GM12801 (cell line): ENCODE results near the gene ARHGEF38.

Experiments used
- TF ChIP-seq, protein P1 (sequence below): IDR thresholded peaks from one replicate; pipeline ENCODE4 v1.5.1; 2011; ENCODE audit warnings: control low read depth; ENCODE audit not compliant: insufficient read length; ENCODE audit errors: extremely low read depth

Gene ARHGEF38

DNA sequence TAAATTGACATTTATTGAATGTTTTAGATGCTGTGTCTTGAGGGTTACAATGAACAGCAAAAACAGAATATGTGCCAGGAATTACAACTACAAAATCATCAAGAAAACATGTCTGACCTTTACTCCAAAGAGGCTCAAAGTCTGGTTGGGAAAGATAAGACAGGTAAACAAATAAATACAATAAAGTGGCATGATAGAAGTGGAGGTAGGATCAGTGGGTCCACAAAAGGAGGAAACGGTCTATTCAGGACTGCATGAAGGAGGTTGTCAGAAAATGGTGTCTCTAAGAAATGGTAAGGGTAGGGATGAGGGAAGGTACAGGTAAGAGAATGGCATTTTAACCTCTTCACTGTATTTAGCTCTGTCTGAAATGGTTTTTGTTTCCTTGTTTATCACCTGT, 3.8 kb downstream of the ARHGEF38 start:
- TF ChIP-seq, protein P1, sequence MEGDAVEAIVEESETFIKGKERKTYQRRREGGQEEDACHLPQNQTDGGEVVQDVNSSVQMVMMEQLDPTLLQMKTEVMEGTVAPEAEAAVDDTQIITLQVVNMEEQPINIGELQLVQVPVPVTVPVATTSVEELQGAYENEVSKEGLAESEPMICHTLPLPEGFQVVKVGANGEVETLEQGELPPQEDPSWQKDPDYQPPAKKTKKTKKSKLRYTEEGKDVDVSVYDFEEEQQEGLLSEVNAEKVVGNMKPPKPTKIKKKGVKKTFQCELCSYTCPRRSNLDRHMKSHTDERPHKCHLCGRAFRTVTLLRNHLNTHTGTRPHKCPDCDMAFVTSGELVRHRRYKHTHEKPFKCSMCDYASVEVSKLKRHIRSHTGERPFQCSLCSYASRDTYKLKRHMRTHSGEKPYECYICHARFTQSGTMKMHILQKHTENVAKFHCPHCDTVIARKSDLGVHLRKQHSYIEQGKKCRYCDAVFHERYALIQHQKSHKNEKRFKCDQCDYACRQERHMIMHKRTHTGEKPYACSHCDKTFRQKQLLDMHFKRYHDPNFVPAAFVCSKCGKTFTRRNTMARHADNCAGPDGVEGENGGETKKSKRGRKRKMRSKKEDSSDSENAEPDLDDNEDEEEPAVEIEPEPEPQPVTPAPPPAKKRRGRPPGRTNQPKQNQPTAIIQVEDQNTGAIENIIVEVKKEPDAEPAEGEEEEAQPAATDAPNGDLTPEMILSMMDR, result no peak

DNA sequence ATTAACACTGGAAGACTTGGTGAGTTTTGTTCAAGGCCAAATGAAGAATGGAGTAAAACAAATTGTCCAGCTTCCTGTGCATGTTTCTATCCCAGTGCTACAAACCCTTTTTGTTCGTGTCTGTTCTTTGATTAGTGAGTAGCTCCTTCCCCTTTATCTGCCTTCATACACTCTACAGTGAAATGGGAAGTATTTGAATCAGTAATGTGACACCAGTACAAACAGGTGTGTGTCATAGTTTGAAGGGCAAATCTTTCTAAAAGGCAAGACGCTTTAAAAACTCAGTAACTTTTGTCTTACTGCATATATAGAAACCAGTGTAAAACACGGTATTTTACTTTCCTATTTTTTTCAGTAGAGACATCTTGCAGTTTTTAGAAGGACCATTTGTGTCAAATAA, 5.9 kb downstream of the ARHGEF38 start:
- TF ChIP-seq, protein P1, result no peak

DNA sequence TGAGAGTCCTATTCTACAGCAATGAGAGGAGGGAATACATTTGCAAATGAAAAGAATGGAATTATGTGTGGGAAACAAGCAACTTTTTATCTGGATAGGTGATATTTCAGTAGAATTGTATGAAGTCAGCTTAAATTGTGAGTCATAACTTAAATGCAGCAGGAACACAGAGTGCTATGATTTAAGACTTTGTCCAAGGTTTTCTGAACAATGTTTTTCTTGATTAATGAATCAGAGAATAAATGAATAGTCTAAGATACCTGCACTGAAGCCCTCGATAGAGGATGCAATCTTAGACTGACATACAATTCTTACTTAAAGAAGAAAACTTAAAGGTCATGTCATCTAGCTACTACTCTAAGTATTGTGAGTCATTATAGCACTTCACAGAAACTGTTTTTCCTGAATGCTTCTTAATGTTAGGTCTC, 8.0 kb downstream of the ARHGEF38 start:
- TF ChIP-seq, protein P1, result no peak

DNA sequence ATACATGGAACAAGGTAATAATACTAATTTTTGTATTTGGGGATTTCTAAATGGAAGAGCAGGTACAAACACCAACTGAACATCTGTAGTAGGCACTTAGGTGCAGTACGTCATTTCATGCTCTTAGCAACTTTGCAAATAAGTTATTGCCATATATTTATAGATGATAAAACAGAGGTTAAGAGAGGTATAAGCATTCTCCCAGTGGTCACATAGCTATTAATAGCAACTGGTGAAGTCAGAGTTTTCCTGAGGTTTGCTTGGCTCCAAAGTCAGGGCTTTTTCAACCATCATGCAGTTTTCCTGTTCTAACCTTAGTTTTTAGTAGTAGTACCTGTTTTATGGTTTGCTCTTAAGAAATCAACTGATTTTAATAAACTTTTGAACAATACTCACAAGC, 10.9 kb downstream of the ARHGEF38 start:
- TF ChIP-seq, protein P1, result no peak

DNA sequence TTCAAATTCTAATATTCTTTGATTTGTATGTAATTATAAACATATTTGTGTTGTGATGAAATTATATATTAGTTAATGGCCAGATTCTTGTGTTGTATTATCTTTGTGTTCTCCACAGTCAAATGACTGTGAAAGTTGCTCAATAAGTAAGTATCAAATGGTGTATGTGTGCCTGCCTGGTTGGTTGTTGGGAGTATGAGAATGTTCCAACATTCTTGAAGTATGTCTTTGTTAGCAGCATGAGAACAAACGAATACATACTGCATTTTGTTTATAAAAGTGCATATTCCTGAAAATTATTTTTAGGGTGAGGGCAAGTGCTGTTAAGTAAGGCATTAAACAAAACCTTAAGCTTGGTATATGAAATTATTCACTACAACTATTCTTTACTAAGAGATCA, 16.2 kb downstream of the ARHGEF38 start:
- TF ChIP-seq, protein P1, result no peak

DNA sequence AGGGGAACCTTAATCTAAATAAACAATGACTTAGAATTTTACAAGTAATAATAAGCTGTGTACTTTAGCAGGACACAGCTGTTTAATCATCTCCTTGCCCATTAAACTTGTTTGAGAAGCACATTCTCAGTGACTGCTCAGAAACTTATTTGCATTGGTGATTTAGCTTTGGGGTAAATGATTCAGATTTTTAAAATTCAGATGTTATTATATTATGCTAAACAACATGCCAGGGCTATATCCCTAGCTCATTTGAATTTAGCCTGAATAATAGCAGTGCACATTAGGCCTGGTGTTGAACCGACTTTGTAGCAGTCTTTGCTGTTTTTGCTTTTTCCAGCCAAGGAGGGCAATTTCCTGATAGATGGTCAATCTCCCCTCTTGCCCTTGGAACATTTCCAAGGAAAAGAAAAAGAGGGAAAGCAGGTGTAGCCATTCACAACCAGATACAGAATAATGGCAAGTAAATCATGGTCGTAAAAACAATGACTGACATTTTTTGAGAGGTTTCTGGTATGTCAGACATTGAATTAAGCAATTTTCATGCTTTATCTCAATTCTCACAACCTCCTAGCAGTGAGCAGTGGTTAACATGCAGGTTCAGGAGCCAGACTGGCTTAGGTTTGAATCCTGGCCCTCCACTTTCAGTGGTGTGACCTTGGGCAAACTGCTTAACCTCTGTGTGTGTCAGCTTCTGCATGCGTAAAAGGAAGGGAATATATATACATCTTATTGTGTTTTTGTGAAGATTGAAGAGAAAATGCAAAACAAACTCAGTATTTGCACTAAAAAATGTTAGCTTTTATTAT, 16.8 kb downstream of the ARHGEF38 start:
- TF ChIP-seq, protein P1, result no peak

DNA sequence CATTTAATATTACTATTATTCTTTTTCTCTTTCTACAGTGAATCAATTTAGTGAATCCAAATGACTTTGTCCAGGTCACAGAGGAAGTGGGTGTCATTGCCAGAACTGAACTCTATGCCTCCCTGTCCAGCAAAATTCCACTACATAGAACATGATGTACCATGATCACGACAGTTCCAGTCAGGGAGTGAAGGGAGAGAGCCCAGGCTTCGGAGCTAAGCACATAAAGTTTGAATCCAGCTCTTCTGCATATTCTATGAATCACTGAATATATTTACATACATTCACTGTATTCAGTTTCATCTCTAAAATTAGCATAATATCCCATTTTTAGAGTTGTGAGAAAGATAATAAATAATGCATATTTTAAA, 17.4 kb downstream of the ARHGEF38 start:
- TF ChIP-seq, protein P1, result no peak
